HG02571 (cell line): ENCODE data around the gene MREG.
A peak's percentile ranks its signal among the peaks of the same experiment; 100 is the strongest.
"Not testable (repeated sequence)": the region's sequence is repeated elsewhere in the genome, so short reads cannot be mapped to it uniquely, and the experiment has no call there.

Experiments used
- ATAC-seq: cut with Tn5 transposase; IDR thresholded peaks from one replicate; pipeline ENCODE4 v1.9.1; 2021; ENCODE audit warnings: mild to moderate bottlenecking, moderate library complexity; ENCODE audit not compliant: unreplicated experiment

Gene MREG

DNA sequence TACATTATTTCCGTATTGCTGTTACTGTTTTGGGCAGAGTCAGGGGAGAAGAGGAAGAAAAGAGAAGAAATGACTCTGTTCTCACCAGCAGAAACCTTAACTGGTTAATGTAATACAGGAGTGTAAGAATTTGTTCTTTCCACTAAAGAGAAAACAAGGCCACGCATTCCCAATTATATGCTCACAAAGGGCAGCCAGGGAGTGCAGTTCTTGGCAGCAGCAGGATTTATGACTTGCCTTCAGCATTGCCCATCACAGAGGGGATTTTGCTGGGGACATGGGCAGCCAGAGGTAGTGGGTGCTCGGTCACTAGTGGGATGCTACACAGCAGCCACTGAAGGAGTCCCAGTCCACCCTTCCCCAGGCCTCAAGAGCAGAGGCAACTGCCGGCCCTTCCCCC lies 18.4 kb downstream of the MREG start:
- ATAC-seq = no peak

DNA sequence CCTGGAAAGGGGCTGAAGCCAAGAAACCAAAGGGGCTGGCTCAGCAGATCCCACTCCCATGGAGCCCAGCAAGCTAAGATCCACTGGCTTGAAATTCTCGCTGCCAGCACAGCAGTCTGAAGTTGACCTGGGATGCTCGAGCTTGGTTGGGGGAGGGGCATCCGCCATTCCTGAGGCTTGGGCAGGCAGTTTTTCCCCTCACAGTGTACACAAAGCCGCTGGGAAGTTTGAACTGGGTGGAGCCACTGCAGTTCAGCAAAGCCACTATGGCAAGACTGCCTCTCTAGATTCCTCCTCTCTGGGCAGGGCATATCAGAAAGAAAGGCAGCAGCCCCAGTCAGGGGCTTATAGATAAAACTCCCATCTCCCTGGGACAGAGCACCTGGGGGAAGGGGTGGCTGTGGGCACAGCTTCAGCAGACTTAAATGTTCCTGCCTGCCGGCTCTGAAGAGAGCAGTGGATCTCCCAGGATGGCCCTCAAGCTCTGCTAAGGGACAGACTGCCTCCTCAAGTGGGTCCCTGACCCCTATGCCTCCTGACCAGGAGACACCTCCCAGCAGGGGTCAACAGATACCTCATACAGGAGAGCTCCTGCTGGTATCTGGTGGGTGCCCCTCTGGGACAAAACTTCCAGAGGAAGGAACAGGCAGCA lies 24.7 kb downstream of the MREG start:
- ATAC-seq = not testable (repeated sequence)

DNA sequence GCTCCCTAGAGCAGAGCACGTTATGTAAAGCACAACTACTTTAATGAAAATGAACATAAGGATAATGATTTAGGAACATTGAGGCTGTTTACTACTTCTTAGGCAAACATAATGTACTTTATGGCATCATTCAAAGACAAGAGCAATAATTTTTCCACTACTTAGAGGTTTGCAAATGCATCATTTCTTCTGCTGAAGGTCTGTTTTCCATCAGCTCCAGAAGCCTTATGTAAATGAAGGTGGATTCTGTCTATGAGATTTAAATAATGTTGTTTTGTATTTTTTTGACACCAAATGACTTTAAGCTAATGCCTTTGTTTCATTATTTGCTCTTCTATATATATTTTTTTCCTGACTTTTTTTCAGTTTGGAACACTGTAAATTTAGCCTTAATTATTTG lies 28.1 kb downstream of the MREG start:
- no peak for ATAC-seq

DNA sequence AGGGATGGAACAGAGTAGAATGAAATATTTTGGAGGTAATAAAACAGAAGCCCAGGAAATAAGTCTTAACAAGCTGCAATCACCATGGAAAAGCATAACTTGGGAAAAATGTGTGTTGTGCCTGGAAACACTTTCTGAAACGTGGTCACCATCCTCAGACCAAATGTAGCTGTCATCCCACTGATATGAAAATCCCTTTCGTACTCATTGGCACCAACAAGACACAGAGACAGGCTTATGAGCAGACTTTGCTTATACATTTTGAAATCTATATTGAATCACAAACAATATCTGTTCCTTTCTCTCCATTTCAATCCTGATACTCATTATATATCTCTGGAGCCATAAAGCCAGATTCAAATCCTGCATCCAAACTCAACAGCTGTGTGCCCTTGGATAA lies 28.7 kb downstream of the MREG start:
- no peak for ATAC-seq

DNA sequence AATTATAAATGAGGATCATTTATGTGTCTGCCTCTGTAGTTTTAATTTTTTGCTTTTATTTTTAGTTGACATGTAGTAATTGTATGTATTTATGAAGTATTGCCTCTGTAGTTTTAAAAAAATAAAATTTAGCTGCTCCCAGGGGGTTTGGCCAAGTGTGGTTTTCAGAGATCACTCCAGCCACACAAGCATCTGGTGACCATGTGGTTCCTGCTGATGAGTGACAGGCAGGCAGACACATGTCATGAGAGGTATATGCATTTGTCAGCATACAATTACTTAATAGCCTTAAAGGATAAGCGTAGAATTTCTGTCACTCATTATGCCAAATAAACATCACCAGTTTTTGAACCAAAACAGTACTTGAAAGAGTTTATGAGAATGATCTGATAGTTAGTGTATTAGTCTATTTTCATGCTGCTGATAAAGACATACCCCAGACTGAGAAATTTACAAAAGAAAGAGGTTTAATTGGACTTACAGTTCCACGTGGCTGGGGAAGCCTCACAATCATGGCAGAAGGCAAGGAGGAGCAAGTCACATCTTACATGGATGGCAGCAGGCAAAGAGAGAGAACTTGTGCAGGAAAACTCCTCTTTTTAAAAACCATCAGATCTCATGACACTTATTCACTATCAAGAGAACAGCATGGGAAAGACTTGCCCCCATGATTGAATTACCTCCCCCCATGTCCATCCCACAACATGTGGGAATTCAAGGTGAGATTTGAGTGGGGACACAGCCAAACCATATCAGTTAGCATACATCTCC lies 29.6 kb downstream of the MREG start:
- ATAC-seq = peak; percentile 51

DNA sequence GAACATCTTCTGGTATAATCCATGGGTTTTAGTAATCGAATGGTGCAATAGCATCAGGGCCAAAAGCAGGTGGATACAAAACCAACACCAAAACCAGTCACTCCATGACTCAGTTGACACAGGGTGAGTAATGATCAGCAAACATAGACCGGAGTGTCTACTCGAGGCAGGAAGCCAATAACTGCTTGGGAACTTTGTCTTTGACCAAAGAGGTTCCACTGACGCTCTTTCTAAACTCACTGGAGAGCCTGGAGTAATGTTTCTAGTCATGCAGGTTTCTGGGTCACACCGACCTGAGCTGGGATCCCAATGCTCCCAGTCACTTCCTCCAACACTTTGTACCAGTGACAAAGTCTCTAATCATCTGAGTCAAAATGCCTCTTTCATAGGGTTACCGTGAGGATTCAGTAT lies 30.9 kb downstream of the MREG start:
- peak; percentile 59 for ATAC-seq

DNA sequence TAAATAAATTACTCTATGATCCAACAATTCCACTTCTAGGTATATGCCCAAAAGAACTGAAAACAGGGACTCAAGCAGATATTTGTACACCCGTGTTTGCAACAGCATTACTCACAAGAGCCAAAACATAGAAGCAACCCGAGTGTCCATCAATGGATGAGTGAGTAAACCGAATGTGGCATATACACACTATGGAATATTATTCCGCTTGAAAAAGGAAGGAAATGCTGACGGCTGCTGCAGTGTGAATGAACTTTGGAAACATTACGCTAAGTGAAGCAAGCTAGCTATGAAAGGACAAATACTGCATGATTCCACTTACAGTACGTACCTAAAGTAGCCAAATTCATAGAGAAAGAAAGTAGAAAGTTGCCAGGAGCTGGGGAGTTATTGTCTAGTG lies 32.2 kb downstream of the MREG start:
- ATAC-seq = no peak

DNA sequence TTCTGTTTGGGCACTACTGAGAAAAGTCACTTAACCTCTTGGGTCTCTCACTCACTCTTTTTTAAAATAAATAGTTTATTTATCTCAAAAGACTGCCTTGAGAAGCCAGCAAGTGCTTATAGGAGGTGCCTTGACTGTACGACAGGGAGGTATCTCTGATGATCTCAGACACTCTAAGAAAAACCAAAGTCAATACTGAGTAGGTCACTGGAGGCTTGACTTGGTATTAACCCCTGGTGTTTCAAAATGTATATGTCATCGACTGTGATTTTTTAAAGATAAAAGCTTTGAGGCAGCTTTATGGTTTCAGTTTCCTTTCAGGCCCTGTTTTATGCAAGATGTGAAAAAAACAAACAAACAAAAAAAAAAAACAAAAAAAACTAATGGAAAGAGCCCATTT lies 33.7 kb downstream of the MREG start:
- no peak for ATAC-seq

DNA sequence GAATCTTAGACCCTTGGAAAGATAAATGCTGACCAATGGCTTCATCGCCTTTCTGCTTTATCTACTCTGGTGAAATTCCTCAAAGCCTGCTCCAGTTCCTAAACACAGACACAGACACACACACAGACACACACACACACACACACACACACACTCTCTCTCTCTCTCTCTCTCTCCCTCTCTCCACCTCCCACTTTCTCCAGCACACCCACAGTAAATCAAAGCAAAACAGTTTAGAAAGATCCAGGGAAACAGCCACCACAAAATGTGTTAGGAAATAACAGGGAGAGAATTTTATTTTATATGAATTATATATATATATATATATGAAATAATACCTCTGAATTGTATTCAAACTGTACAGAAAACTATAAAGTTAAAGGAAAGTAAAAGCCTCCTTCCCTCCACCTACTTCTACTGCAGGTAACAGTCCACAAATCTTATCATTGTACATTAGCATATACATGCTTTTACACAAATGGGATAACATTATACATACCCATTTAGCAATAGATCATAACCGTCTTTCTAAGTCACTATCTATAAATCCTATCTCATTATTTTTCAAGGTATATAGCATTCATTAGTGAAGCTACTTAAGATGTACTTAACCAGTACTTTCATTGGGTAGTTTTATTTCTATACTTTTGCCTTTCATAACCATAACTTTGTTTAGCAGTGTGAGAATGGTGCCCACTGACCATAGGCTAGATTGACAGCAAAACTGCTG lies 38.5 kb downstream of the MREG start:
- no peak for ATAC-seq

DNA sequence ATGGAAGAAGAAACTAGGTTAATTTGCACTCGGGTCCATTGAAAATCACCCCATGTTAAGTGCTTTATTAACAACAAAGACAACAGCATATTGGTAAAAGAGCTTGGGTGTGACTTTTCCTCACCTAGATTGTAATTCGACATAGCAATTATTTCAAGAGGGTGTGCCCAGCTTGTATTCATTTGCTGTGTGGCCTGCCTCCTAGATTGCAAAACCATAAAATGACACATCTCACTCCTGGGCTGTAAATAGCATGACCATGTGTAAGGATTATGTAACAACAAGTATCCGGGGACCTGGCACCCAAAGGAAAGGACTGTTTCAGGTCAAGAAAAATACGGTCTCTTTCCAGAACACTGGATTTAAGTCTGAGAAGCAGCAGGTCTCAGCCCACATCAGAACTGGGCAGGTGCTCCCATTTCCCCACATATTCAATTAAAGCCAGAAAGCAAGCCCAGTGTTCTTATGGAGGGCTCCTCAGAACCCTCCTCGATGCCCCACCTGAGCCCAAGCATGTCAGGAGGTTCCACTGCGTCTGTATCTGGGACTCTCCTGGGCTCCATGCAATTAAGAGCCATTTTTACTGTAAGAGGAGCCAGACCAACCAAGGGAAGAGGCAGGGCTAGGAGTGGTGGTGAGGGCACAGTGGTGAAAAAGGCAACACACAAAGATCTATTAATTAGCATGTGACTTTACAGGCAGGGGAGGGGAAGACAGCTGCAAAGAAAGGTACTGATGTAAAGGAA lies 39.2 kb downstream of the MREG start:
- ATAC-seq = no peak

DNA sequence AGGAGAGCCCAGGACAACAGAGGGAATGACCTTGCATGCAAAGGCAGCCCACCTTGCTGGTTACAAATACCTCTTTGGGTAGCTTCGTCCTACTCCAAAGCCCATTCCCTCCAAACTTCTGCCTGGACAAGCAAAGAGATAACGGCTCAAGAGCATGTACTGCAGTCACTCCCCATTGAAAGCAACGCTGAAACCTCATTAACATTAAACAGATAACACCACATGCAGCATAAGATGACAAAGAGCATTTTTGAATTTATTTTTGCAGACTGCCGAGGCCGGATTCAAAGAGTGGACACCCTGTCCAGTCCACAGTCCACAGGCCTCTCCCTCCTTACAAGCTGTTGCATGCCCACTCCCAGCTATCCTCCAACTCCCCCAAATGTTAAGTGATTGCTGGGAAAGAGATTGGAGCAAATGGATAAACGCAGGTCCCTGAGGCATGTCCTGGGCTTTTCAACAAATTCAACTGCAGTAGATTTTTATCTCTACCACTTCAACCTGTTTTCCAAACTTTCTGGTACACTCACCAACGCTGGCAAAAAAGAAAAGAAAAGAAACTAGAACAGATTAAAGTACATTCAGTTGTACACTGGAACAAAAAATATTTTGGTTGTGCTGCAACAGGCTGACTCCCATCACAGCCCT lies 40.1 kb downstream of the MREG start:
- no peak for ATAC-seq

DNA sequence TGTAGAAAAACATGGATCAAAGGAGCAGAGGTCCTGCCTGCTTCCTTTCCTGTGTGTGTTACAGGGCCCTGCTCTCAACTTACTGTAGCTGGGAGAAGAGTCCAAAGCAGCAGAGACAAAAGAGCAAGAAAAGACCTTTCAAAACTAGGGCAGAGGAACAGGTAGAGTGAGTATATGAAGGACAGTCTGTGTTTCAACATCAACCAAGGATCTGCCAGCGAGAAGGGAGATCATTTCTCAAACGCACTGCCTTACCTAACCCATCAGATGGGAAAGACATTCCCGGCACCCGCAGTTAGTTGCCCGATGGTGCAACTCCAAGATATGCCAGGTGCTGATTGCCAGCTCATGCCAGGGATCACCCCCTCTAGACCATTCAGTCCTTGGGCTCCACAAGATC lies 41.7 kb downstream of the MREG start:
- ATAC-seq = no peak

DNA sequence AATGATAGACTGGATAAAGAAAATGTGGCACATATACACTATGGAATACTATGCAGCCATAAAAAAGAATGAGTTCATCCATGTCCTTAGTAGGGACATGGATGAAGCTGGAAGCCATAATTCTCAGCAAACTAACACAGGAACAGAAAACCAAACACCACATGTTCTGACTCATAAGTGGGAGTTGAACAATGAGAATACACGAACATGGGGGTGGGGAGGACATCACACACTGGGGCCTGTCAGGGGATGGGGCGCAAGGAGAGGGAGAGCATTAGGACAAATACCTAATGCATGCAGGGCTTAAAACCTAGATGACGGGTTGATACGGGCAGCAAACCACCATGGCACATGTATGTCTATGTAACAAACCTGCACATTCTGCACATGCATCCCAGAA lies 42.5 kb downstream of the MREG start:
- ATAC-seq = not testable (repeated sequence)

DNA sequence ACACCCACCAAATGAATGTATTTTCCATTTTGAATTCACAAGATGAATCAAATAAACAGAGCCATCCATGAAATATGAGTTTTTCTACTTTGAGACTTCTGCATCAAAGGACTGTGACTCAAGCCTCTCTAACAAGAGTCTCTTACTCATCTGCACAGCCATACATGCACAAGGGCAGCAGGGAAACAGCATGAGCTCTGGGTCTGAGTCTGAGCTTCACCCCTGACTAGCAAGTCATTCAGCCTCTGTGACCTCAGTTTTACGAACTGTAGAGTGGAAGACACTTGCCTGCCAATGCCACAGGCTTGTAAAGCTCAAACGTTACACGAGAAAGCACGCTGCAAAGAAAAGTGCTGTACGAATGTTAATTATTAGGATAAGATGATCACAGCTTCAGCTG lies 42.9 kb downstream of the MREG start:
- ATAC-seq = no peak

DNA sequence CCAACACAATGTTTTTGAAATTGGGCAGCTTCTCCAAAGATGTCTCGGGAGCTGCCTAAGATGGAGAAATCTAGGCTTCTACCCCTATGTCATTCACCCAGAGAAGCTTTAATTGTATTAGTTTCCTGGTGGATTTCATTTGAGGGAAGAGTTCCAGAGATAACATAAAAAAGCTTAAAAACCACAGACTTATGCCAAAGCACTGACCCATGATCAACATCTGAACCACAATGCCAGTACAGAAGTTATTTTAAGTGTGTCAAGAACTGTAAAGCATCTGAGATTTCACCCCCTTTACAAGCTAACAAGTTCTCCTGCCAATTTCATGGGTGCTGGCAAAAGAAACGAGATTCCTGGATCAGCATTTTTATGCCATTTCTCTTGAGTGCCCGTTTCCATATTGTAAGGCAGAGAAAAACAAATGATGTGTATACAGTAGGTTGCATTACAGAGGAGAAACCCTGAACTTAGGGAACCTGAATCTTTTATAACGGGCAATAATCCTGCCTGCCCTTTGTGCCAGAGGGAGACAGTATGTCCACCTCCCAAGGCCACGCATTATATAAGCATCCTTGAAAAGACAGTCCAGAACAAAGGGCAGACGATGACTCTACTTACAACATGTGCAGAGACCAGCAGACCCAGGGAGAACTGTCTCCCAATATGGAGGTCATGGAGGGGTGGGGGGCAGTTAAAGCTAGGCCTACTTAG lies 44.1 kb downstream of the MREG start:
- ATAC-seq = no peak

DNA sequence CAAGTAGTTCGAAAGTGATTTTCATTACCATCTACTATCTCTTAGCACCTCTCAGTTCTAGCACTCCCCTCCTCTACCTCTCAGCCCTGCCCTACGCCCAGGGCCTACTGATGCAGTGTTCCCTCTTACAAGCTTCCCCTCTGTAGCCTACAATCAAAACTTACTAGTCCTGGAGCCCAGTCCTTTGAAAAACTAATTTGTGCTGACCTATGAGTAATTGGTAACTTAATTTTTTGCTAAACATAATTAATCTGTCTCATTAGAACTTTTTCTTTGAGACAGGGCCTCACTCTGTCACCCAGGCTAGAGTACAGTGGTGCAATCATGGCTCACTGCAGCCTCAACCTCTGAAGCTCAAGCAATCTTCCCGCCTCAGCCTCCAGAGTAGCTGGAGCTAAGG lies 44.9 kb downstream of the MREG start:
- ATAC-seq = no peak

DNA sequence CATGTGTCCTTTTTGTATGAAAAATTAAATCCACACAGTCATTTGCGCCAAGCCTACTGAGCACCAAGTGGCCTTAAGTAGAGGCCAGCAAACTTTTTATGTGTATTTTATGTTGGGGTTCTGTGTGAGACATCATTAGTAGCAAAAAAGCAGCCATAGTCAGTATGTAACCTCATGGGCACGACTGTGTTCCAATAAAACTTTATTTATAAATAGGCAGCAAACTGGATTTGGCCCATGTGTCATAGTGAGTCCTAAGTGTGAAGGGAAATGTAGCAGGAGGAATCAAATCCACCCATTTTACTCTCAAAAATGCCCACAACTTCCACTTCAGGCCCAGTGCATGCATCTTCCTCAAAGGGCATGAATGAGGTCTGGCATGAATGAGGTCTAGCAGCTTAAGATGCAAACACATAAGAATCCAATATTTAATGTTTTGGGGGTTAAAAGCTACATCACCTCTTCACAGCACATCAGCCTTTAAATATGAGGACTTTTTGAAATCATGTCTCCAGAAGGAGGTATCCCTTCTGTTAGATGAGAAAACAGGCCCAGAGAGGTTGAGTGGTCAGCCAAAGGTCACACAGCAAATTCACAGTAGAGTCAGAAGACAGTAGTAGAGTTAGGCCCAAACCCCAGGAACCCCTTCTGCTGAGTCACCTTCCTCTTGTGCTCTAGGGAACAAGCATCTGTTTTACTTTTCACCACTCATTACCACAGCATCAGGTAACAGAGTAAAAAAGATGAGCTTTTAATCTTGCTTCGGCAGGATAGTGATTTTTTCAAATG lies 45.6 kb downstream of the MREG start:
- ATAC-seq = no peak

DNA sequence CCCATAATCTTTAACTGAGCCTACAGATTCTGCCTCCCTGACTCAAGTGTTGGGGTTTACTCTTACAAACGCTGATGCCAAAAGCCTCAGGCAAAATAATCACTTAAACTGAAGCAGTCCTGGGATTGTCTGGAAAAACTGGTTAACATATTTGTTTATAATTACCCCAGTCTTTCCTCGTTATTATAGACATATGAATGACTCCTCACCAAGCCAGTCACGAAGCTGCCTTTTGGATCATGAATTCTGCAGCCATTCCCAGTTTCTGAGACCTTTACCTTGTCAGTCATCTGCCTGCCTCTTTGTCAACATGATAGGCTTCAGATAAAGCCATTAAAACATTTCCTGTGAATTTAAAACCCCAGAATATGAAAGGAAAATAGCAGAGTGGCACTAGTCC lies 46.4 kb downstream of the MREG start:
- no peak for ATAC-seq

DNA sequence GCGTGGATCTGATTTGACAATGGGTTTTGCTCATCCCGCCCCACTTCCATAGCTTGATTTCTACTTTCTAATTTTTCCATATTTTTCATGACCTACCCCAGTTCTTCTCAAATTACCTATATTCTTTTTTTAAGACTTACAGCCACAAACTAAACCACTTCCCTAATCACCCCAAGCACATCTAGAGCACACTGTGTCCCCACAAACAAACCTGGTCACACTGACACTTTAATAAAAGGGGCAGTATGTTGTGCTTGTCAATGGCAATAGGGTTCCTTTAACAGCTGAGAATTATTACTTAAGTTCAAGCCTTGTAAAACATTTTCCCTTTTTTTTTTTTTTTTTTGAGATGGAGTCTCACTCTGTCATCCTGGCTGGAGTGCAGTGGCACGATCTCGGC lies 47.1 kb downstream of the MREG start:
- ATAC-seq = no peak
